ENCODE data around the gene TRIML1.

Gene TRIML1

GRCh38 chr4:188171551-188171950 is 32.3 kb downstream of the TRIML1 start:
- no peaks in the 10 kb centered on the region for H3K27me3 Mint-ChIP-seq
- H3K36me3 Mint-ChIP-seq = no peaks in the 10 kb centered on the region
- H3K9me3 Mint-ChIP-seq = peaks cover 18% of the 10 kb centered on the region
- no peak overlapping the region for H3K4me3 Mint-ChIP-seq
- CTCF ChIA-PET = no interaction called here
- no peaks in the 10 kb centered on the region for H3K4me1 Mint-ChIP-seq
- H3K27ac Mint-ChIP-seq = no peak overlapping the region
- no peak for DNase-seq

- H3K9me3 Mint-ChIP-seq = peaks cover 15% of the 10 kb centered on the region
- no peaks in the 10 kb centered on the region for H3K27me3 Mint-ChIP-seq
- H3K27ac Mint-ChIP-seq = no peak overlapping the region
- DNase-seq = no peak
- CTCF ChIA-PET = no interaction called here
- H3K4me1 Mint-ChIP-seq = no peaks in the 10 kb centered on the region
- H3K4me3 Mint-ChIP-seq = no peak overlapping the region
- no peaks in the 10 kb centered on the region for H3K36me3 Mint-ChIP-seq
Observed at GRCh38 chr4:188175288-188175687, 36.0 kb downstream of the TRIML1 start.

- Mint-ChIP-seq H3K4me3 (no peak overlapping the region), H3K36me3 (no peaks in the 10 kb centered on the region), H3K9me3 (peaks cover 23% of the 10 kb centered on the region), H3K4me1 (no peaks in the 10 kb centered on the region), H3K27me3 (no peaks in the 10 kb centered on the region), H3K27ac (no peak overlapping the region)
- no peak for DNase-seq
- CTCF ChIA-PET = no interaction called here
Observed at GRCh38 chr4:188177997-188178675, 38.9 kb downstream of the TRIML1 start.

GRCh38 chr4:188178806-188179205 is 39.6 kb downstream of the TRIML1 start:
- Mint-ChIP-seq H3K27me3 (no peaks in the 10 kb centered on the region), H3K4me3 (no peak overlapping the region), H3K27ac (no peak overlapping the region), H3K36me3 (no peaks in the 10 kb centered on the region), H3K9me3 (peaks cover 23% of the 10 kb centered on the region), H3K4me1 (no peaks in the 10 kb centered on the region)
- CTCF ChIA-PET = no interaction called here
- no peak for DNase-seq

GRCh38 chr4:188187106-188187505 is 47.9 kb downstream of the TRIML1 start:
- CTCF ChIA-PET = no interaction called here
- Mint-ChIP-seq H3K4me1 (no peaks in the 10 kb centered on the region), H3K4me3 (no peak overlapping the region), H3K9me3 (peaks cover 3% of the 10 kb centered on the region), H3K27ac (no peak overlapping the region), H3K36me3 (no peaks in the 10 kb centered on the region), H3K27me3 (no peaks in the 10 kb centered on the region)
- no peak for DNase-seq

- CTCF ChIA-PET = no interaction called here
- Mint-ChIP-seq H3K27ac (no peak overlapping the region), H3K4me1 (no peaks in the 10 kb centered on the region), H3K27me3 (no peaks in the 10 kb centered on the region), H3K36me3 (no peaks in the 10 kb centered on the region), H3K9me3 (peaks cover 8% of the 10 kb centered on the region), H3K4me3 (no peak overlapping the region)
- no peak for DNase-seq
Observed at GRCh38 chr4:188190461-188190860, 51.2 kb downstream of the TRIML1 start.

- Mint-ChIP-seq H3K36me3 (no peaks in the 10 kb centered on the region), H3K27ac (no peak overlapping the region), H3K9me3 (peaks cover 10% of the 10 kb centered on the region), H3K4me1 (no peaks in the 10 kb centered on the region), H3K27me3 (no peaks in the 10 kb centered on the region), H3K4me3 (no peak overlapping the region)
- CTCF ChIA-PET = no interaction called here
- DNase-seq = no peak
Observed at GRCh38 chr4:188194421-188194820, 55.2 kb downstream of the TRIML1 start.

- no peaks in the 10 kb centered on the region for H3K36me3 Mint-ChIP-seq
- no peaks in the 10 kb centered on the region for H3K27me3 Mint-ChIP-seq
- peaks cover 16% of the 10 kb centered on the region for H3K9me3 Mint-ChIP-seq
- DNase-seq = no peak
- no peak overlapping the region for H3K4me3 Mint-ChIP-seq
- CTCF ChIA-PET = no interaction called here
- no peak overlapping the region for H3K27ac Mint-ChIP-seq
- H3K4me1 Mint-ChIP-seq = no peaks in the 10 kb centered on the region
Observed at GRCh38 chr4:188195389-188195985, 56.2 kb downstream of the TRIML1 start.

- Mint-ChIP-seq H3K27me3 (no peaks in the 10 kb centered on the region), H3K4me3 (no peak overlapping the region), H3K9me3 (peaks cover 16% of the 10 kb centered on the region), H3K4me1 (no peaks in the 10 kb centered on the region), H3K36me3 (no peaks in the 10 kb centered on the region), H3K27ac (no peak overlapping the region)
- CTCF ChIA-PET = no interaction called here
- DNase-seq = no peak
Observed at GRCh38 chr4:188196134-188196735, 57.0 kb downstream of the TRIML1 start.
